GM21367 (cell line): ENCODE results near the gene SRGAP1.

Experiments used
- ATAC-seq: cut with Tn5 transposase; IDR thresholded peaks from one replicate; pipeline ENCODE4 v1.9.1; 2021; ENCODE audit not compliant: unreplicated experiment

The SRGAP1 gene

DNA sequence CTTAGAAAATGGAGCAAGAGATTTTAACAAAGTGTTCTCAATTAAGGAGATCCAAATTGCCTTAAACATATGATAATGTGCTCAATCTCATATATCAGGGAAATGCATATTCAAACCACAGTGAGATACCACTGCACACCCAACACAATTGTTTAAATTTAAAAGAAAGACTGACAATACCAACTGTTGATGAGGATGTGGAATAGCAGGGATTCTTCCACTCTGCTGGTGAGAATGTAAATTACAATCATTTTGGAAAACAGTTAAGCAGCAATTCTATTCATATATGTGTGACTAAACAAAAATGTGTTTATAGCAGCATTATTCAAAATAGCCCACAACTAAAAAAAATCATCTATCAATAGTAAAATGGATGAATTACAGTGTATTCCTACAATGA is 233.4 kb downstream of the SRGAP1 start:
- ATAC-seq, result no peak

DNA sequence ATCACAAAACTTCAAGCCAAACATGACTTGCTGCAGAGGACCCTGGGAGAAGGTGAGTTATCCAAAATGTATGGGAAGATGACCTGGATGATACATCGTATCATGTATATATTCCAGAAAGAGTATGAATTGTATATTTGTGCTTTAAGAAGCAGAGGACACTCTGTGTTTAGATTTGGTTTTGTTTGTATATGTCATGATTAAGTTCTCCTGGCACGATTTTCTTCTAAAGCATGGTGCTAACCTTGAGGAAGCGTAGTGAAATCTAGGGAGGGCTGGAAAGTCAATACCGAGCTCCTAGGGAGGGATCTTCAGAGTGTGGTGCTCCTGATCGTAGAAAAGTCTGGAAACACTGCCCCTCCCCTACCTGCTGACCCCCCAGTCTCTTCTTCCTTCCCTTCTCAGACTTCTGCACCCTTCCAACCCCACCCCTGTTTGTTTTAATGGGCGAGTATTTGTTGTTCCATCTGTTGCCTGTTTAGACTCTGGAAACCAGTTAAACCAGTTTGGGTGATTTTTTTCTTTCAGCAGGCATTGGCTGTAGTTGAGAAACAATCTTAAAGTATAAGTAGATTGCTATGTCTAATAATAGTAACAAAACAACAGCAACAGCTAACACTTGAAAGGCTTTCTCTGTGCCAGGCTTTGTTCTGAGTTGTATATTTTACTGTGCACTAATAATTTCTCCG is 236.0 kb downstream of the SRGAP1 start:
- no peak for ATAC-seq

DNA sequence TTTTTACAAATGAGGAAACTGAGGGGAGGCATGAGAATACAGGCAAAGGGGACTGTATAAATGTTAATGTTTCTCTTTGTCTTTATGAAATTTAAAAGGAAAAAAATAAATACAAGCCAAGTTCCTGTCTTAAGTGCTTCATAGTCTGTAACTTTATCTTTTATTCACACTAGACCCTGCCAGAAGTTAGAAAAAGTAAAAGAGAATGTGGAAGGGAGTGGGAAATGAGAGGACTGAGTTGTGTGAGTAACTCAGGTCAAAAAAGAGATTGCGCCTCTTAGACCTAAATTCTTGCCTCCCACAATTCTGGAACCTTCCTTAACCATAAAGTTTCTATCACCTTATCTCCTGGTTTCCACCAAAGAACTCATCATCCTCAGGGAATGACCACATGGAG is 236.5 kb downstream of the SRGAP1 start:
- no peak for ATAC-seq

DNA sequence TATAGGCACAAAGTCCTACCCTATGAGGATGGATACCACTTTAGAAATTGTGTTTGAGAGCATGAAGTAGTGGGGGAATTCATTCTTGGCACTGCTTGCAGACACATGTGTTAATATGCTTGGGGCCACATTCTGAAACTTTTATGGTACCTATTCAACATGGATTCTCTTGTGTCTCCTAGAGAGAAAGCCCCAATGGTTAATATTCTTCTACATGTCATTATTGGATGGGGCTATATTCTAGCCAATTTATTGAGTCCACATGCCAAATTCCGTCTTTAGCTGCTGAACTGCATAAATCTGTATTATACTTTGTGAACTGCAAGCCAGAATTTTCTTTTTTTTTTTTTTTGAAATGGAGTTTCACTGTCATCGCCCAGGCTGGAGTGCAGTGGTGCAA is 237.6 kb downstream of the SRGAP1 start:
- ATAC-seq, result no peak

DNA sequence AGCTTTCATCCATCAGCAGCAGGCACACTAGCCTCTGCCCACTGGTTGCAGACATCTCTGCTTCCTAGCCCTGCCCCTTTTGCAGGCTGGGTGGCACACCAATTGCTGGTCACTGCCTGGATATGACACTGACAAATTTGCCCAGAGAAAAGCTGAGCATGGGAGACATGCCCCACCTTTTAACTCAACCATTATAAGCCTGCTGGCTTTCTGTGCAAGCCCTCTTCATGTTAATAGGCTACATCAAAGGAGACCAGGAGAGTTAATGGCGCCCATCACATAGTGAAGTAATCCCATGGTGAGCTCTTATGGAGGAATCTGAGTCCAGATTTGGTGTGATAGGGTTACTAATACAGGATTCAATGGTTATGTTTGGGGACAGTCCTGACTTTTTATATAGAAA is 238.4 kb downstream of the SRGAP1 start:
- ATAC-seq, result no peak

DNA sequence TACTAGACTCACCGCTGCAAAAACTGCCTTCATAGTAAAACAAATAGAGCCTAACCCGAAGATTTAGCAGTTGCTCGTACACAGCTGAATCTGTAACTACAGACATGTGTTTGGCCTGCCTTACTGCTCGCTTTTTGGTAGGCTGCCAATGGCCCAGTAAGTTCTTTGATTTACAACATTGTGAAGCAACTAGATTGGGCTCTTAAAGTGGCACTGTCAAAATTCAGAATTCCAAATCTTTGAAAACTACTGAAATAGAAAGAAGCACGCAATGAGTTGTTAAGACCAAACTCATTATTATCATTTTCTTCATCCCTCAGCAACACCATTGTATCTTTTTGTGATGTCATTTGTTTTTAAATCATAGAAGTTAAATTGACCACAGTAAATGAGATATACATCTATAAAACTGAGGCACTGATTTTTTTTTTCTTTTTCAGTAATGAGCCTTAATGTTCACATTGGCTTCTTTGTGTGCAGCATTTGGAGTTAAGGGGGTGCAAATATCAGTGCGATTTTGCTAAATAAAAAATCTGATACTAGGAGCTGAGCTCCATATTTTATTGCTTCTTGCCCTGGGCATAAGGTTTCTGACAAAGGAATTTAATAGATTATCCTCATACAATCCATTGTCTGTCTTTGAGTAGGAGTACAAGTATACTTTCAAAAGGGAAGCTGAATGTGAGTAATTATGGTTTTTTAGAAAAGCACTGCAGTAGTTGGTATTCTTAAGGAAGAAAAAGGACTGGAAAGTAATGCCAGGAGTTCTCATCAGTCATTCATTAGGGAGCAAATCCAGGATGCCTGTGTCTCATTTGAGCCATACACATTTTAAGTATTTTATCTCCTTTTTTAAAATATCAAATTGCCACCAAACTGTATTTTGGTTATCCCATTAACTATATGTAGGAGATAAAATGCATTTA is 239.0 kb downstream of the SRGAP1 start:
- ATAC-seq, result no peak

DNA sequence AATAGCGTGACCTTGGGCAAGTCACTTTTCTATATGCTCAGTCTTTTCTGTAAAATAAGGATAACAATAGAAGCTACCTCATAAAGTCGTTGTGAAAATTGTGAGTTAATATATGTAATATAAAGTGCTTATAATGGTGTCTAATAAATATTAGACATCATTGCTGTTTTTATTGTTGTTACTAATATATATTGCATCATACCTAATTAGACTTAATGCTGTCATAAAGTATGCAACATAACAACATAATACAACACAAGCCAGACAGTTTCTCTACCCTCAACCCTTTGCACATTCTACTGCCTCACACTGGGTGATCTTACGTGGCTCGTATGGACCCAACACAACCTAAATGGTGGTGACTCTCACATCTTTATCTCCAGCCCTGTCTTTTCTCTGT is 240.7 kb downstream of the SRGAP1 start:
- ATAC-seq, result no peak

DNA sequence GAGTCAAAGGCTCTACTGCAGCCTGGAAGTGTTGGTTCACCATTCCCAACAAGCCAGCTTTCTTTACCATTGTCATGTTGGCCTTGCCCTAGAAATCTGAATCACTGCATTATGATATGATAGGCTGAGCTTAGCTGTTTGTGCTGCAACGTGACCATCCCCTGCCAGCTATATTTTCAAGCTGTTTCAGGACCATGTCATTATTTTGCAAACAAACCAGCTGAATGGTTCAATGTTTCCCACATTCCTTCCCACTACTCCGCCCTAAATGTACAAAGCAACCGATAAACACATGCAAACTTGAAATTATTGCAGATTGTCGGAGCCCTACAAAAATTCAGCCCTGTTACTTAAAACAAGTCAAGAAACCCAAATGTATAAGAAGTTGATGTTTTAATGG is 241.5 kb downstream of the SRGAP1 start:
- no peak for ATAC-seq

DNA sequence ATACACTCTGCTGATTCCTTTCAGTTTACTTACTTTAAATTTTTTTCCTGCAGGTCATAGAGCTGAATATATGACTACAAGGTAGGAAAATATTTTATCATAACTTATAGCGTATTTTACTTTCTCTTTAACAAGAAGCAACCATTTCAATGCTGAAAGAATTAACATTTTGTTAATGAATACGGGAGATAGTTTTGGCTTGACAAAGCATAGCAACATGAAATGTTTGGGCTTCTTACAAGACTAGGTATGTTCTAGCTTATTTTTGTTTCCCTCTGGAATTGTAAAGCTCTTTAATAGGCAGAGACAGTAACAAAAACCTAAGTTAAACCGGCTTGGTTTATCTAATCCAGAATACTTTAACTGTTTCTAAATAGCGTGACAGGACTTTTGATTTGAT is 242.4 kb downstream of the SRGAP1 start:
- no peak for ATAC-seq

DNA sequence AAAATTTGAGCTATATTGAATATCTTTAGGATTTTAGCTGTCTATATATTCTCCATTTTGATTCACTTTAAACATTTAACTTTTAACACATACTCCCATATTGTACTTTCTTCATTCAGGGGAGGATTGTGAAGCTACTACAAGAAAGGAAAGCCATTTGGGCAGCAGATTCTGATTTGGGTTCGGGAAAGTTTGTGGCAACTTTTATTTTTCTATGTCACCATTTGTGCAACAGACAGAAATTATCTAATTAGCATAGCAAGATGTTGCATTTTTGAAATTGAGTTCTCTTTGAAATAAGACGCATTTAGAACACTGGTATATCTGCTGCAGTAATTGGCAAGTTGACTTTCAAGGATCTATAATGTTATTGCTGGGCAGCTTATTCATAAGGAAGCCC is 243.3 kb downstream of the SRGAP1 start:
- ATAC-seq, result no peak

DNA sequence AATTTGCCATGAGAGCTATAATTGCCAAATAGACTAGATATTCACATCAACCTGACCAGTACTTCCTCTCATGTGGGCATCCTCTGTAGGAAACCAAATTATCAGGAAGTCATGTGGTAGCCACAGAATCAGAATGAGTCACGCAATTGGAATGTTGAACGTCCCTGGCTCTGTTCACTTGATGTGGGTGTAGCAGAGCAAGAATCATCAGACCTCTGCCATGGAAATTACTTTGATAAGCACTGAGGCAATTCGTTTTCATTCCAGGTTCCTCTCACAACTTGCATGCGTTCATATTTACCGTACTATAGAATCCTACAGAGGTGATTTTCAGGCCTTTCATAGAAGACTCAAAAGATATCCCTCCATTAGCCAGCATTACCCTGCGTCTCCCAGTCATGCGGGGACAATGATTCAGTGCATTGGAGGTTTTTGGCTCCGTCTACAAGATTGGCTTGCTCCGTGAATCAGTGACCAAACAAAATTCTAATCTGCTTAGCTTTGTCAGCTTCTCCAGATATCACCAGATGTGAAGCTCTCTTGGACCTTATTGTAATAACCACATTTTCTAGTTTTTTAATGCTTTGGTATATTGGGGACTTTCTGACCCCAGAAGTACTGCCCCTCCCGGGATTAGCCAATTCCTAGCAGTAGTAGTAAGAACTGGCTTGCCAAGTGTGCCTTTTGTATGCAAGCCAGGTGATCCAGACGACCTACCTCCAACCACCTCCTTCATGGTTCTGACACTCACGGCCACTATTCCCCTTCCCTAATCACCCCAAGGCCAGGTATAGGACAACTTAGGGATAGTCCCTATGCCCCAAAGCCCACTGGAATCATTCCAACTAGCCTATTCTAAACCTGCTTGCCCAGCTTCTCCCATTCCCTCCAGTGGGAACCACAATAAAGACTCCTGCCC is 244.2 kb downstream of the SRGAP1 start:
- no peak for ATAC-seq

DNA sequence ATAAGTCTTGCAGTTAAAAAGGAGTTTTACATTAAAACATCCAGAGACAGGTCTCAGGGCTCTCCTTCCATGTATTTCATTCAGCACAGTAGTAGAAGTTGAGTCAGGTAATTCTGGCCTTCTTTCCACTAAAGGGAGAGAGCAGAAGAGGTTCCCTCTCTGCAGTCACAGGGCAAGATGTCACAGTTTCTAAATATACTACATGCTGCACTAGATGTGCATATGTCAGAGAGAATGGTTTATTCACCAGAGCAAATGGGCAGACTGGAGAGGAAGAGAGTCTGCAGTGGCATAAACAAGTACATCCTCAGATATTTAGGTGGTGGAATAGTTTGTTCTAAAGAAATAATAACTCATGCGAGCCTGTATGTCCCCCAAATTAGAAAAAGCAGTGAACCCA is 245.5 kb downstream of the SRGAP1 start:
- ATAC-seq, result no peak

DNA sequence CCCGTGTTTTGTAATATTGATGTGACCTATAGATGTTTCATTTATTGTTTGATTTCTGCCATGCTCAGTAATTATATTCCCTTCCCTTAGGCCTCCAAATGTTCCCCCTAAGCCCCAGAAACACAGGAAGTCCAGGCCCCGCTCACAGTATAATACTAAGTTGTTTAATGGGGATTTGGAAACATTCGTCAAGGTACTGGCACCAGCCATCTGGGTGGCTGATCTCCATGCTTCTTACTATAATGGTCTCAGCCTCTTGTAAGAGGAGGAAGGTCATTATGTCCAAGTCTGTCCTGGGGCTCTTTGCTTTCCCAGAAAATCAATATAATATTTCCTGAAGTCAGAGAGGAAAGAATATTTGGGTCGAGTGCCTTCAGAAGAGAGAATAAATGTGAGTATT is 246.7 kb downstream of the SRGAP1 start:
- ATAC-seq, result no peak

DNA sequence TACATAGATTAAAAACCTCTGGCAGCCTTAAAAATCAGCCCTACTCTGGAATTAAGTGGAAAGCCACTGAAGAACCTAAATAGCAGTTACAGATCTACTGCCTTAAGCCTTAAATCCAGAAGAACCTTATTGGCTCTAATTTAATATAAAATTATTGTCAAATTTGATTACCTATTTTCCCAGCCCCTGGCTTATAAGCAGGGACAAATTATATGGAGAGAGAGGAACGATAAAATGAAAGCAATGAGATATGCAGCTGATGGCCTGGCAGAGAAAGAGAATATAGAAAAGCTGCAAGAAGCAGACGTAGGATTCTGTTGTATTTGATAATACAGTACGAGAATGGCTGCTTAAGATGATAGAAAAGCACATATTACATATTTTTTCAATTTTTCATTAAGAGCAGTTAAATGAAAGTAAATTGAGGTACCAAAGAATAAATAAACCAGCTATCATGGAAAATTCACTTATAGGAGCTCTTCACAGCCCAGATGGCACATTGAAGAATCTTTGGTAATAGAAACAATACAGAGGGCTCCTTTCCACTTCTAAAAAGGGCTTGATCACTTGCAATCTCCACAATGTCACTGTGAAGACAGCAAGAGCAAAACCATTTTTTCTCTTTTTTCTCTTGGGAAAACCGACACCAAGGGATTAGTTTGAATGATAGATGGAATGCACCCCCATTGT is 248.2 kb downstream of the SRGAP1 start:
- ATAC-seq, result no peak

DNA sequence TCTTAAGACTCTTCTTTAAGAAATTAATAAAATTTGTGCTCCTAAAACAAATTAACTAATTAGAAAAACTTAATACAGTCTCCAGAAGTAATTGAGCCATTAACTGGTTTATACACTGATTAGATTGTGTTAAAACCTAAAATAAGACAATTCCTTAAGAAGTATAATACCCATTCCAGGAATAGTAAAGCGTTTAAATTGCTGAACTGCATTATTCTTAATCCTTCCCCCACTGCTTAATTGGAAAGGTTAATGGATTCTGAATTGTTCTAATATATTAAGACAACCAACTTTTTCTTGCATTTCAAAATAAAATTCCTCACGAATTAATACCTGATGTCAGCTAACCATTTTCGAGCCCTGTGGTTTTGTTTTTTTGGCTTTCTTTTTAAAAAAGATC is 249.2 kb downstream of the SRGAP1 start:
- no peak for ATAC-seq

DNA sequence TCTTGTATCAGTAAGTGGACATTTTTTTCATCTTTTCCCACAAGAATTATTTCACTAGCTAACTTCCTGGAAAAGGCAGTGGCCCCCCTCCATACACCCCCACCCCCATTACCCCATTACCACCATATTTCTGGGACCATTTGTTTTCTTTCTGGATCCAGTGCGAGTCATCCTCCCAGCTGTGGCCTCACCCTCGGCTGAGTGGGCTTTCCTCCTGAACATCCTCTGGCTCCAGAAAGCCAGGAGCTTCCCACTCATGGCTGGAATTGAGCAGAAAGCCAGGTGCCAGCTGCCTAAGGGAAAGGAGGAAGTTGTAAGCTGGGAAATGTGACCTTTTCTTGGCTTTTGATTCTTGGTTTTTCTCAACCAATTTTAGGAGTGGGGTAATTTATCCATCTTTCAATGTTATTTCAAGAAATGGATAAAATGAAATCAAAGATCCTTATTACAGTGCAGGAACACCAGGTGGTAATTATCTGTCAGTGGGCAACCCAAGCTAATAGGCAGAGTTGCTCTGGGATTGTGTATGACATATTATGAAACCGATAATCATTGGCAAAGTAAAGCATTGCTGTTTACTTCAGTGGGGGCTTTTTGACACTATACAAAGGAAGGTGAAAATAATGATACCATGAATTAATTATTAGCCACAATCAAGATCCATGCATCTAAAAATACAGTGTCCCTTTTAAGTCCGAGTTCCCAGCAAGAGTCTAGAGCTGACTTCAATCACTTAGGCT is 253.0 kb downstream of the SRGAP1 start:
- ATAC-seq, result no peak

DNA sequence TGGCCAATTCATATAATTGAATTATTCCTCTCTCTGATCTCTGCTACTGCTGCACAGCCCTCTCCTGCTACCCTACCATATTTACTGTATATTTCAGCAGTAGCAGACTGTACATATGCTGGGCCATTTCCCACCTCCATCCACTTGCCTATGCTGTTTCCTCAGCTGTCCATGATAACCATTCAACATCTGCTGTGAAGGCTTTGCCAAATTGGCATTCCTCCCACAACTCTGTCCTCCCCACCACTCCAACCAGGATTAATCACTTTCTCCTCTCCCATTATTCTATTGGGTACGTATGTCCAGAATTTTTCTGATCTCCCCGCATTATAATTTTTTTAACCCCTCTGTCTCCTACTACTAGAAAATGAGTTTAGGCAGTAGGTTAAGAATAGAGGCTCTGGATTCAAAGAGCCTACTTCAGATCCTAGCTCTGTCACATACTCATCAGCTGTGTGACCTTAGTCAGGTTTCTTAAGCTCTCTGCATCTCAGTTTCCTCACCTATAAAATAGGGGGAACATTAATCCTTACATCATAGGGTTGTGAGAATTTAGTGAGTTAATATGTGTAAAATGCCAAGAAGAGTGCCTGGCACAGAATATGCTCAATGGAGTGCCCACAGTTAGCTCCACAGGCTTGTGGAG is 254.3 kb downstream of the SRGAP1 start:
- ATAC-seq, result no peak

DNA sequence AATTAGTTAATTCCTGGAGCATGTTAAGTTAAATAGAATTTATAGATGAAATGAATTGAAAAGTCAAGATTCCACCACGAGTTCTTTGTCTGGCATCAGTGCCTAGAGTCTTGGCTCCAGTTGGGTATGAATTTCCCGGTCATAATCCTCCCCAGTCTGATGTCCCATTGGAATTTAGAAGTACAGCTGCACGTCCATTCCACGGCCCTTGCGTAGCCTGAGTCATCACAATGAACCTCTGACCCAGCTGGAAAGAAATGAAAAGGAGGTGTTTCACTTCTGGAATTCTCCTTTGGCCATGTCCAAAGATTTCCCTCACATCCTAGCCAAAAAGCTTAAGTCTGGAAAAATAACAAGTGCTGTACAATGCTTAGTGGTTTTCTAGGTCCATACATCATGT is 254.9 kb downstream of the SRGAP1 start:
- no peak for ATAC-seq

DNA sequence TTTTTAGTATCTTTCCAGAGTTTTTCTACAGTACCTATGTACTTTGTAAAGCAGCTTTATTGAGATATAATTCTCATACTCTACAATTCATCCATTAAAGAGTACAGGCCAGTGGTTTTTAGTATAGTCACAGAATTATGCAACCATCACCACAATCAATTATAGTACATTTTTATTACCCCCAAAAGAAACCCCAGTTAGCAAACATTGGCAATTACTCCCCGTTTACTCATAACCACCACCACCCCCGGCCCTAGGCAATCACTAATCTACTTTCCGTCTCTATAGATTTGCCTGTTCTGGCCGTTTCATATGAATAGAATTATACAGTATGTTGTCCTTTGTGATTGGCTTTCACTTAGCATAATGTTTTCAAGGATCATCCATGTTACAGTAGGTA is 257.8 kb downstream of the SRGAP1 start:
- no peak for ATAC-seq
